Left ventricle myocardium superior (tissue), 1 donor: ENCODE measurements around the gene KRTAP10-12. TPM values are rescaled to one million over a fixed set of nuclear protein-coding genes. Genes with fewer than 3 reads are reported as not detected.
"Not testable (repeated sequence)": the region's sequence is repeated elsewhere in the genome, so short reads cannot be mapped to it uniquely, and the experiment has no call there.

Experiments
- ATAC-seq: fragments of 200-7000 bp; cut with Tn5 transposase; one replicate; pipeline ENCODE4 v1.9.1; 2020; ENCODE audit warnings: mild to moderate bottlenecking, moderate library complexity
- DNase-seq: peaks from one replicate; pipeline ENCODE4 v3.0.0-alpha.2; 2020
- intact Hi-C: fragments of 100-400 bp; cut with micrococcal nuclease; formaldehyde crosslinking; loops from one replicate; pipeline ENCODE4 v1.11.0; 2022
- long read RNA-seq: library from polyadenylated mRNA; unstranded; transcript quantifications from one replicate; pipeline ENCODE4 v2.0.0, GENCODE V29; 2021
- total RNA-seq: library from RNA; stranded (reverse); fragmentation: NEBNext Ultra II Directional; extraction: Animal tissue kit (Norgen Biotek cat#: 25700); gene quantifications from one replicate; pipeline ENCODE4 v1.2.1, GENCODE V29; 2021
- donor health status: DM: no; HTN: yes; CAD: no; lungs with severe emphysema.

KRTAP10-12 gene
- total RNA-seq = not detected
- long read RNA-seq = 0 reads

- ATAC-seq, intact Hi-C loops, DNase-seq: not testable (repeated sequence)
These were observed at the start of gene KRTAP10-12 for GRCh38 chr21:44697172-44697810. Gene KRTAP10-12 (plus strand): TSS chr21:44697172. CDS start chr21:44697202, 30 bp downstream.

DNA sequence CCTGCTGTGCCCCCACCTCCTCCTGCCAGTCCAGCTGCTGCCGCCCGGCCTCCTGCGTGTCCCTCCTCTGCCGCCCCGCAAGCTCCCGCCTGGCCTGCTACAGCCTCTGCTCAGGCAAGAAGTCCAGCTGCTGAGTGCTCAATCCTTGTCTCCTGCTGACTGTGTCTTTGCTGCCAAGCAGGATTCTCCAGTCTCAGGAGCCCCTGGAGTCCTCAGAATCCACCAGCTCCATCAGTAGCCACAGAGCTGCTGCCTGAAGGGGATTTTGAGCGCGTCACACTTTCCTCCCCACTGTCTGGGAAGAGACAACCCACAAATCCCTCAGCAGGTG, 49.8 kb upstream of the KRTAP10-12 start:
- intact Hi-C loops = no loop called here
- DNase-seq (no peak), ATAC-seq (no peak)

GRCh38 chr21:44648557-44649311, 48.2 kb upstream of the KRTAP10-12 start:
- DNase-seq (no peak), ATAC-seq (no peak)

DNA sequence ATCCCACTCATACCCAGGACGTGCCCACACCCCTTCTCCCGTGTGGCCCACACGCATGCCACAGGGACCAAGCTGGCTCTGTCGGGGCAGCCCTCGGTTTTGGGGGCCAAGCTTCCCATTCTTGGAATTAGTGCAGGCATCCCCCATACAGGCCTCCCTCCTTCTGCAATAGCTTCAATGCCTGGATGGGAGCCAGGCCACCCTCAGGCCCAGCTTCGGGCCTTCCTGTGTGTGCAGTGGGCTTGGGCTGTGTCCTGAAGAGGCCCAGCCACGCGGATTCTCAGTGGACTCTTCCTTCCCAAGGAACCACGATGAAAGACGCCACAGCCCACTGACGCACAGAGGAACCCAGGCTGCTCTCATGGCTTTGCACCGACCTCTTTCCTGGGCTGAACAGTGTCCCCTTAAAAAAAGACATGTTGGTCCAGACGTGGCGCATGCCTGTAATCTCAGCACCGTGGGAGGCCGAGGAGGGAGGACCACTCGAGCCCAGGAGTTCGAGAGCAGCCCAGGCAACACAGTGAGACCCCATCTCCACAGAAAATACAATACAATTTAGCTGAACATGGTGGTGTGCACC, 47.4 kb upstream of the KRTAP10-12 start:
- ATAC-seq = no peak
- intact Hi-C loops = no loop called here
- no peak for DNase-seq

More at GRCh38 chr21:44648557-44649311, 48.2 kb upstream of the KRTAP10-12 start:
- intact Hi-C loops = no loop called here

GRCh38 chr21:44650265-44650972, 46.6 kb upstream of the KRTAP10-12 start:
- no peak for ATAC-seq
- DNase-seq = no peak
- intact Hi-C loops = no loop called here

DNA sequence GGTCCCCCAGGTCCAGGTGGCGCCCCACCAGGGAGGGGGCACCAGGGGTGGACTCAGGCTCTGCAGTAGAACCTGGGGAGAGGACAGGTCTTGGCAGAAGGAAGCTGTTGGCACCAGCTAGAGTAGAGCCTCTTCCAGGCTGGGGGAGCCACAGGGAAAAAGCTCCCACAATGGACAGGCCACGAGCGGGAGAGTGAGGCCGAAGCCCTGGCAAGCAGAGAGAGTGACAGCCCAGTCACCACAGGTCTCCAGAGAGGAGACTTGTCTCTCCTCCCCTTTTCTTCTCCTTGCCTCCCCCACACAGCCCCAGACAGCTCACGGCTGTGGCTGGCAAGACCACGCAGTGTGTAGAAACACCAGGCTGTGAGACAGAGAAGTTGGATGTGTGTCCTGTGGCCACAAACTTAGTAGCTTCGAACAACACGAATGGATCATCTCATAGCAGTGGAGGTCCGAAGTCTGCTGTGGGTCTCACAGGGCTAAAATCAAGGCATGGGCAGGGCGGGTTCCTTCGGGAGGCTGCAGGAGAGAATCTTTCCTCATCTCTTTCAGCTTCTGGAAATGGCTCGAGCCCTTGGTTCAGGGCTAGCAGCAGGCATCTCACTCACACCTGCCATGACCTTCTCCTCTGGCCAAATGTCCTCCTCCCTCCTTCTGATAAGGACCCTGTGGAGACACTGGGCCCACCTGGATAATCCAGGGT, 45.8 kb upstream of the KRTAP10-12 start:
- intact Hi-C loops = no loop called here
- ATAC-seq (no peak), DNase-seq (no peak)

DNA sequence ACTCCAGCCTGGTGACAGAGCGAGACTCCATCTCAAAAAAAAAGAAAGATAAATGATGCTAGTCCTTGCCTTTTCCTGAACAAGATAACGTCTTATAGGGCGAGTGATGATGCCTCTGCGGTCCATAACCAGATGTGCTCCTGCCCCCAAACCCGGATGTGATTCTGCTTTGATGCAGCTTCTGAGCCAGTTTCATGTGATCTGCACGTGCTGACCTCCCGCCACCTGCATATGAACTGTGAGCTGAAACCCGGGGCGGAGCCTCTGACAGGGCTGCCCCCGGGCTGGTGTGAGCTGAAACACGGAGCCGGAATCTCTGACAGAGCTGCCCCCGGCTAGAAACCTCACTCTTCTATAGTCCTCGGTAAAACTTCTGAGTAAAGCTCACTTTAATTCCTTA, 43.8 kb upstream of the KRTAP10-12 start:
- DNase-seq (no peak), ATAC-seq (no peak)
- intact Hi-C loops = no loop called here

GRCh38 chr21:44653656-44654575, 43.1 kb upstream of the KRTAP10-12 start:
- intact Hi-C loops = no loop called here
- no peak for DNase-seq

GRCh38 chr21:44654576-44655175, 42.3 kb upstream of the KRTAP10-12 start, which contains the start of gene KRTAP12-4:
Gene KRTAP12-4 (minus strand): TSS chr21:44654659. CDS start chr21:44654614, 45 bp downstream.
- intact Hi-C loops = no loop called here
- no peak for DNase-seq
- no peak for ATAC-seq

More at GRCh38 chr21:44653656-44654575, 43.1 kb upstream of the KRTAP10-12 start:
- no peak for ATAC-seq

DNA sequence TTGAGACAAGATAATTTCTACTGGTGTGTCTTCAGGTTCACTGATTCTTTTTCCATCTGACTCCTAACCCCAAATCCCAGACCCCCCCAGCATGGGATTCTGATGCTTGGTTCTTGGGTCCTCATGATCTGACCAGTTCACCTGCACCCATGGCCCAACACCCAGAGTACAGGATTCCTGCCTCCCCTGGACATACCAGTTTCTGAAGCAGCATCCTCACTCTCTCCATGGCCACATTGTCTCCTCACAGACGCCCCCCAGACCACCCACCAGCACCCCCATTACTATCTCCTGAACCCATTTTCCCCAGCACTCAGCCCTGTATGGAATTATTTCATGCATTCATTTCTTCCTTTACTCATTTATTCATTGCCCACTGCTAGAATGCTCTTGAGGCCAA, 40.1 kb upstream of the KRTAP10-12 start:
- intact Hi-C loops = no loop called here
- DNase-seq (no peak), ATAC-seq (no peak)

- intact Hi-C loops = no loop called here
- DNase-seq (no peak), ATAC-seq (no peak)
These were observed 39.1 kb upstream of the KRTAP10-12 start, which contains the start of gene KRTAP12-3 for GRCh38 chr21:44657635-44658540. Gene KRTAP12-3 (plus strand): TSS chr21:44657932. CDS start chr21:44657980, 48 bp downstream.

DNA sequence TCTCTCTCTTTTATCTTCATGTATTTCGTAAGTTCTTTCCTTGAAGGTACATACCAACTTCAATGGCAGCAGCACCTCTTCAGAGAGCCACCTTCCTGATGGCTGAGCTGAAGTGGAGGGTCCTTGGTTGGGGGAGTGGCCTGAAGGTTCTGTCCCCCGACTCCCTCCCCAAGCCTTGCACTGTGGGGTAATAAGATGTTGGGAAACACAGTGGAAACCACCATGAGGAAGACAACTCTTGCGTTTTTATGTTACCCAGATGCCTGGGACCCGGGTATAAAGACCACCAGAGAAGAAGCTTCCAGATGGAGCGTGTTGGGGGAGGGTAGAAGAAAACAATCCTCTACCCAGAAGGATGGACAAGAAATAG, 38.4 kb upstream of the KRTAP10-12 start:
- ATAC-seq = no peak
- intact Hi-C loops = no loop called here

DNA sequence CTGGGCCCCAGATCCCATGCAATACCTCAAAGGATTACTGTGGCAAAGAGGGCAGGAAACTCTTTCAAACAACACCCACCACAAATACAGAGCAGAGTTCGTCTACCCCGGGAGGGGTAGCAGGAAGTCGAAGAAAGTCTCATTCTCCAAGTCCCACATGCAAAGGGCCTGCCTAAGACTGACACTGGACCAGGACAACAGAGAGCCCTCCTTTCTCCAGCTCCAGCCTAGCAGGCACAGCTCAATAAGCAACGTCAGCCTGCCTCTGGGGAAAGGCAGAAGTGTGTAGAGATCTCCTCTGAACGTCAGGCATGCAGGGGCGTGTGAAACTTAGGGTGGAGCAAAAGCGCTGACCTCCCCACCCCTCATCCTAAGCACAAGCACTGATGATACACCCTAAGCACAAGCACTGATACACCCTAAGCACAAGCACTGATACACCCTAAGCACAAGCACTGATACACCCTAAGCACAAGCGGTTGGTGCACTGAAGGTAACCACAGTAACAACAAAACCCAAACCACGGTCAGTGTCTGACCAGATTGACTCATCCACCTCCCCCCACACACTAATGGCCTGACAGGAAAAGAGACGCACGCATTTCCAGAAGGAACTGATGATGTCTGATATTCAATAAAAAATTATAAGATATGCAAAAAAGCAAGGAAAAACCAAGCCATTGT, 37.9 kb upstream of the KRTAP10-12 start:
- intact Hi-C loops = no loop called here
- DNase-seq = no peak
- no peak for ATAC-seq

More for the DNA sequence above, 38.4 kb upstream of the KRTAP10-12 start:
- no peak for DNase-seq

DNA sequence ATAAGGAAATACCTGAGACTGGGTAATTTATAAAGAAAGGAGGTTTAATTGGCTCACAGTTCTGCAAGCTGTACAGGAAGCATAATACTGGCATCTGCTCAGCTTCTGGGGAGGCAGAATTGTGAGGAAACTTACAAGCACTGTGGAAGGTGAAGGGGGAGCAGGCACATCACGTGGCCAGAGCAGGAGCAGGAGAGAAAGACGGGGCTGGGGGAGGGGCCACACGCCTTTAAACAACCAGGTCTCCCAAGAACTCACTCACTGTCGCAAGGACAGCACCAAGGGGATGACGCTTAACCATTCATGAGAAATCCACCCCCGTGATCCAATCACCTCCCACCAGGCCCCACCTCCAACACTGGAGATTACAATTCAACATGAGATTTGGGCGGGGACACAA, 35.4 kb upstream of the KRTAP10-12 start:
- intact Hi-C loops, DNase-seq: not testable (repeated sequence)

DNA sequence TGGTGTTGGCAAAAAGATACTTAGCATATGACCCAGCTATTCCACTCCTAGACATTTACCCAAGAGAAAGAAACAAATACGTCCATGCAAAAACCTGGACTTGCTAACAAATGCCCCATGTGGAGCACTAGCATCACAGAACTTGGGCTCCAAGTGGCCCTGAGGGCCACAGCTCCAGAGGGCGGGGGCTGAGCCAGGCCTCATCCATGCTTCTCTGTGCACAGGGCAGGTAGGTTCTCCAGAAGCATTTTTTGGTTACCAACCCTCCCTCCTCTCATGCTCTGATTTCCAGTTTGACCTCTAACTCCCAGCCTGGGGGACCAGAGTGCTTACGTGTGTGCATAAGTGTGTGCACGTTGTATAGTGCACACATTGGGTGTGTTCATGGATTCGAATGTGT, 32.3 kb upstream of the KRTAP10-12 start:
- no peak for ATAC-seq
- no peak for DNase-seq
- intact Hi-C loops = no loop called here

More for the DNA sequence above, 35.4 kb upstream of the KRTAP10-12 start:
- ATAC-seq = not testable (repeated sequence)
